HG02798 (cell line): ENCODE data around the gene NOTO.
A peak's percentile ranks its signal among the peaks of the same experiment; 100 is the strongest.
"Not testable (repeated sequence)": the region's sequence is repeated elsewhere in the genome, so short reads cannot be mapped to it uniquely, and the experiment has no call there.

Experiments used
- ATAC-seq: cut with Tn5 transposase; IDR thresholded peaks from one replicate; pipeline ENCODE4 v1.9.1; 2021; ENCODE audit warnings: mild to moderate bottlenecking; ENCODE audit not compliant: unreplicated experiment, poor library complexity

The NOTO gene, protein sequence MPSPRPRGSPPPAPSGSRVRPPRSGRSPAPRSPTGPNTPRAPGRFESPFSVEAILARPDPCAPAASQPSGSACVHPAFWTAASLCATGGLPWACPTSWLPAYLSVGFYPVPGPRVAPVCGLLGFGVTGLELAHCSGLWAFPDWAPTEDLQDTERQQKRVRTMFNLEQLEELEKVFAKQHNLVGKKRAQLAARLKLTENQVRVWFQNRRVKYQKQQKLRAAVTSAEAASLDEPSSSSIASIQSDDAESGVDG

DNA sequence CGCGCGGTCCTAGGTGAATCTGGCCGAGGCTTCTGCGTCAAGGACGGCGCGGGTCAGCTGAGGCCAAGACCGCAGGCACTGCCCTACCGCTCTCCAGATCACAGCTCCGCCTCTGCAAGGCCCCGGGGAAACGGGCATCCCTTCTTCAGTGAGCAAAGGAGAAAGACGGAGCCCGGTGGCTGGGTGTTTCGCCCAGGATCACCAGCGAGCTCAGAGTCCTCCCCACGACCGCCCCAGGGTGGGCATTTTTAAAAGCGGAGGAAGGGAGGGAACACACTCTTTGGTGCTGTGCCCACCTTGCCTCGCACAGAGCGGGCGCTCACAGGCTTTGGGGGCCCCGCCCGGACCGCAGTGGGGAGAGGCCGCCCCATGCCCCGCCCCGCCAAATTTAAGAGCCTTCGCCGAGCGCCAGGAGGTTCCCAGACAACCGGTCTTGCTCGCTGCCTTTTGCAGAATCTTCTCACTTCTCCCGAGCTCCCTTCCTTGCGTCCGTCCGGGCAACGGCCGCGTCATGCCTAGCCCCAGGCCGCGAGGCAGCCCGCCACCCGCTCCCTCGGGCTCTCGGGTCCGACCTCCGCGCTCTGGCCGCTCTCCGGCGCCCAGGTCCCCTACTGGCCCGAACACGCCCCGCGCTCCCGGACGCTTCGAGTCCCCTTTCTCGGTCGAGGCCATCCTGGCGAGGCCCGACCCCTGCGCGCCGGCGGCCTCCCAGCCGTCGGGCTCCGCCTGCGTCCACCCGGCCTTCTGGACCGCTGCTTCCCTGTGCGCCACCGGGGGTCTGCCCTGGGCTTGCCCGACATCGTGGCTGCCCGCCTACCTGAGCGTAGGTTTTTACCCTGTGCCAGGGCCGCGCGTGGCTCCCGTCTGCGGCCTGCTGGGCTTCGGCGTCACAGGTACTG, at the start of gene NOTO:
TSS of gene NOTO (plus strand) at position 419 of the 899 bp plus-strand sequence. CDS start at position 512, 93 bp downstream.
- no peak for ATAC-seq

DNA sequence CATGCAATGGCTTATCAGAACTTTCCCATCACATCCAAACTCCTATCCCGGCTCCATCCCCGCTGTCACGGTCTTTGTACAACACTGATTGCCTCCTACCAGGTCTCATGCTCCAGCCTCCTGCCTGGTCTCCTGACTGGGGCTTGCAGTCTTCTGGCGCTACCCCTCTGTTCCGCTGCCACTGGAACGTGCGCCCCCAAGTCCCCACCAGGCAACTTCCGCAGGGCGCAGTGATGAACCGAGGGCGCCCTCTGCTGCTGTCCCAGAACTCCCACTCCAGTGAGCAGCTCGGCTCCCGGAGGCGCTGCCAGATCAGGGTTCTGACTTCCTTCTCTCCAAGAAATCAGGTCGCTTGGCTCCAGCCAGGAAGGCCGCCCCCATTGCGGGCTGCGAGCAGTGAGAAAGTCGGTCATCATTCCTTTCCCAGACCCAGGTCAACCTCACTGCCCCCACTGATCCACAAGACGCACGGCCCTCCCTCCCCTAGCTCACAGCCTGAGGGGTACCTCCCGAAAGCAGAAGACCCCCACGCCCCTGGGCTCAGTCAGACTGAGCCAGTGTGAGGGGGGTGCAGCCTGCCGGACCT, 45.7 kb upstream of the NOTO start:
- ATAC-seq = no peak

DNA sequence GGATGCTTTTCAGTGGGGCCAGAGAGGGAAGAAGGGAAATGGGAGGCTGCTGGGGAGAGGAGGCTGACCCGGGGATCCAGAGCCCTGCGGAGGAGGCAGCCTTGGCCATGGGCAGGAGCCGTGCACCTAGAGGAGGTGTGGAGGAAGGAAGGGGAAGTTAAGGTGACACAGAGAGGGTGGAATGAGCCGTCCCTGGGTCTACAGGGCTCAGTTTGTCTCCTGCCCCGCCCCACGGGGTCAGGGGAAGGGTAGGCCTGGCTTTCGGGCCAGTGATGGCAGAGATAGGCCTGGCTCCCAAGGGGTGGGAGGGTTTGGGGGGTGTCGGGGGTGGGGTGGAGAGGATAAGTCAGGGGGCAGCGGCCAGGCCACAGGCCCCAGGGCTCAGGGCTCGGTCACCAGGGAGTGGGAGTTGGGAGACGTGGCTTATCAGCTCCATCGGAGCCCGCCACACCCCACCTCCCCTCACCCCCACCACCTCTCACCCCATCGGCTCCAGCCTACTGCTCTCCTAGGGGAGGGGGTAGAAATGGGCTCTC, 39.5 kb upstream of the NOTO start:
- ATAC-seq = no peak

DNA sequence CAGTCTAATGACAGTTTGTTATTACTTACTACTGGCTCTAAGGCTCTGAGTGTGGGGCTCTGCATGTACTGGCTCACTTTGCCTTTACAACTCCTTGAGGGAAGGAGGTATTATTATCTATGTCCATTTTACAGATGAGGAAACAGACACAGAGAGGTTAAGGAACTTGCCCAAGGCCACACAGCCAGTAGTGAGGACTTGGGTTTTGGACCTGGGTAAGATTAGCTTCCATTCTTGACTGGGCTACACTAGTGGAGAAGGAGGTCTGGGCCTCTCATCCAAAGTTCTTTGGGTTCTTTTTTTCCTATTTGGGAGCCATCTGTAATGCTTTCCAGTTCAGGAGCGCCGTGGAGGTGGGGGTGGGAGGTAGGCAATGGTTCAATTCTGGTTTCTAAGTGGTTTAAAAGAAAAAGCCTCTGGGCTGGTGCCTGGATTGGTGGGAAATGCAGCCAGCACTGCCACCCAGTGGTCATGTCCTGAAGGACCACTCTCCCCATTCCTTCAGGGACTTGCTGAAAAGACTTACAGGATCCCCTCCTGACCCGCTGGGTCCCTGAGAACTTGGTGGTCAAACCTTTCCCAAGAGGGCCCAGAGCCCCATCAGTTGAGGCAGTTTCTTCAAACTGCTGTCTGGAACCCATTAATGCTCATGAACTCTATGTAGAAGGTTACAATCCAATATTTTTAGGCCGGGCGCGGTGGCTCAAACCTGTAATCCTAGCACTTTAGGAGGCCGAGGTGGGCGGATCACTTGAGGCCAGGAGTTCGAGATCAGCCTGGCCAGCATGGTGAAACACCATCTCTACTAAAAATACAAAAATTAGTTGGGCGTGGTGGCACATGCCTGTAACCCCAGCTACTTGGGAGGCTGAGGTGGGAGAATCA, 38.6 kb upstream of the NOTO start:
- ATAC-seq = peak; percentile 91

DNA sequence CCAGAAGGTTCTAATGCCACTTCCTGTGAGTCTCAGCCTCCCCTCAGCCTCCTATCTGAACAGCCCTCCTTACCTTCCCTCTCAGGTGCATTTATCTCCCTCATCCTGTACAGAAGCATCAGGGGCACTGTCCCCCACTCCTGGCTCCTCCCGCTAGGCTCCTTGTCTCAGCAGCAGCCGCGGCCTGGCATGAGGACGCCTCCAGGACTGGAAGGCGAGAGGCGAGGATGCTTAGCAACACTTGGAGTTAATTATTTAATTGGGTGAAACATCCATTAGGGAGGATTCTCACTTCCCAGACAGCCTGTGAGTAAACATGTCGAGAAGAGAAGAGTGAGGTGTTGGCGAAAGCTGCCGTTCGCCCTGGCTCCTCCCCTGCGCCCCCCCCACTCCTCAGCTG, 36.4 kb upstream of the NOTO start:
- not testable (repeated sequence) for ATAC-seq

DNA sequence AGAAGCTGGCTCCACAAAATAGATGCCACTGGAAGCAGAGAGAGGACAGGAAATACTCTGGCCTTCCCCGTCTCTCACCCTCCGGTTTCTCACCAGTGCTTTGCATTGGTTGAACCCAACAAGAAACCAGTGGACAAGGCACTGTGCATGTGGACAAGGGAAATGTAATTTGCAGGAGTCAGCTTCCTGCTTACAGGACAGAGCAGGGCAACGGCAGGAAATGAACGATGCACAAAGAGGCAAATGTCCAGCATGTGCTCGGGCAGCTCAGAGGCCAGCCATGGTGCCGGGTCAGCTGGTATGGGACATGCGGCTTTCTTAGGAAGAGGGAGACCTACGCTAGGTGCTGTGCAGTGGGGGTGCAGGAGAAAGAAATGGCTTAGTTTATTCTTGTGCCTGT, 35.6 kb upstream of the NOTO start:
- not testable (repeated sequence) for ATAC-seq

DNA sequence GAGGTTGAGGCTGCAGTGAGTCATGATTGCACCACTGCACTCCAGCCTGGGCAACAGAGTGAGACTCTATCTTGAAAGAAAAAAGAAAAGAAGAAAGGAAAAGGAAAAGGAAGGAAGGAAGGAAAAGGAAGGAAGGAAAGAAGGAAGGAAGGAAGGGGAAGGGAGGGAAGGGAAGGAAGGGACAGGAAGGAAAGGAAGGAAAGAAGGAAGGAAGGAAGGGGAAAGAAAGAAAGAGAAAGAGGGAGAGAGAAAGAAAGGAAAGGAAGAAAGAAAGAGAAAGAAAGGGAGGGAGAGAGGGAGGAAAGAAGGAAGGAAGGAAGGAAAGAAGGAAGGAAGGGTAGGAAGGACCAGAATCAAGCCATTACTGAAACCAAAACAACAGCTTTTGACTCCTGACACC, 34.0 kb upstream of the NOTO start:
- not testable (repeated sequence) for ATAC-seq

DNA sequence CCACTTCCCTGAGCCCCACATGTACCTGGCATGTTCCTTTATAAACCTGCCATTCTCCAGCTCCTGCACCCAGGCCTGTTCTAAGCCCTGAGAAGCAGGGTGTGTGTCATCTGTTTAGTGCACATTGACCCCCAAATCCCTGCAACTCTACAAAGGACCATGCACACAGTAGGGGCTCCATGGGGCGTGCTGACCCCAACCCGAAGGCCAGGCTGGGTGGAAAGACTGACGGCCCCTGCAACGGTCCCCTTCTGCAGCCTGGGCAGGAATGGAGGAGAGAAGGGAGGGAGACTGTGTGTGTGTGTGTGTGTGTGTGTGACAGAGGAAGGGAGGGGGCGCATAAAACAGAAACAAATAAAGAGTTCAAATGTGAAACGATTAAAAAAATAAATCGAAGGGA, 32.0 kb upstream of the NOTO start:
- not testable (repeated sequence) for ATAC-seq

DNA sequence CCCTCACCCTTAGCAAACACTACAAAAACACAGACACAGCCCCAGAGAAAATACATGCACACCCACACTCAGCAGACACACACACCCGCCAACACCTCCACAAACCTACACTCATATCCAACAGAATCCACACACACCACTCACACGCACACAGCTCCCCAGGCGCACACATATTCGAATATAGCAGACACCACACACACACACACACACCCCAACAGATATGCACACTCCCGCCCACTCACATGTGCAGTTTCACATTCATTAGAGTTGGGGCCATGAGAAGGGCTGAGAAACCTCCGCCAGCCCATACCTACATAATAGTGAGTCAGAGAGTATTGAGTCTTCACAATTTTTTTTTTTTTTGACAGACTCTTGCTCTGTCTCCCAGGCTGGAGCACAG, 29.4 kb upstream of the NOTO start:
- ATAC-seq = no peak

DNA sequence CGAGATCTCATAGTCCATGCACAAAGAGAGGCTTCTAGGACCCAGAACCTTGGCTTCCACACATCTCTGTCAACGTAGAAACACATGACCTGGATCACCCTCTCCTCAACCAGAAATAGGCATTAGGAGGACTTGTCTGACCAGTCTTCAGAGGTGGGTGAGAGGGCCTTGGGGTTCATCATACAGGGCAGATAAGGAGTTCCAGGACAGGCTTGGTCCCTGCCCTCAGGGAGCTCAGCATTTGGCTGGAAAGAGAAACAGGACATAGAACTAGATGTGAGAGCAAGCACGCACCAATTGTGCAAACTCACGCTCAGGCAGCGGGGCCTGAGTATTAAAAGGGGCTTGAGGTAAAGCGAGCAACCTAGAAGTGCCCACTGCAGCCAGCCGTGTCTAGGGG, 28.6 kb upstream of the NOTO start:
- ATAC-seq = no peak

DNA sequence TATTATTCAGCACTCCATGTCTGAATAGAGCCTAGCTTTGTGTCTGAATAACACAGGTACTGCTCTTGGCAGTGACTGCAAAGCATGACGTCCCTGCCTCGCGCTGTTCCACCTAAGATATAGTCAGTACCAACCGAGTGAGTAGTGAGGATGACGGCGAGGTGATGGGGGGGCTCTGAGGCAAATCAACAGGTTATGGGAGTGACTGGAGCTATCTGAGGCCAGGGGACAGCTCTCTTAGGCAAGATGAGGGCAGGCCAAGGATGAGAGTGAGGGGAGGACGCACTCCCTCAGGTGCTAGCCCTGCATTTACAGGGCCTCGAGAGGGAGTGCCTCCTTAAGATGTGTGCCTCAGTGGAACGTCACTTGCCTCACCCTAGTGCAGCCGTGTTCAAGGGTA, 28.1 kb upstream of the NOTO start:
- no peak for ATAC-seq

DNA sequence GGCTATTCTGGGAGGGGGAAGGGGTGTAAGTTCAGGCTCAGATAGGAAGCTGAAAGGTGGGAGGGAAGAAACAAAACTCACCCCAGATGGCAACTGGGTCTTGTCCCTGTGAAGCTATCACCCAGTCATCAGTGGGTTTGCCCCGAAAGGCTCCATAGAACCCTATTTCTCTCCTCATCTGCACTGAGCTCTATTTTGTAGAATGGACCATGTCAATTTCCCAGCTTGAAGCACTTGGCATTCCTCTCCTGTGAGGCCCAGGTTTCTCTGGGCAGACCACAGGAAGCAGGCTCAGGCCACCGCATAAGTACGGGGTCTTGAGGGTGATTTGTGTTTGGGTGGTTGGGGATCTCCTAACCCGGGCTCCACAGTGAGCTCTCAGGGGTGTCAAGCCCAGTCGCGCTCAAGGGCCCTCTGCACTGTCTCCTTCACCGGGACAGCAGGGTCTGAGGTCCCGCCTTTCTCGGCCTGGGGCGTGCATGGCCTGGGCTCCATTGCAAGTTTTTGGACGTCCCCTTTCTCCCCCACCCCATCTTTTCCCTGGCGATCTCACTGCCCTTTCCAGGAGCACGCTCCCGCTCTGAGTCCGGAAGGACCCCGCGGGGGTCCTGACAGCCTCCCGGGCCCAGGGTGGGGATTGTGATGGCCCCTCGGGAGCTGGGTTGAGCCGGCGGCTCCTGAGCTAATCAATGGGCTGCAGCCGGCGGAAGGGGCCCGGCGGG, 27.3 kb upstream of the NOTO start:
- ATAC-seq = no peak

DNA sequence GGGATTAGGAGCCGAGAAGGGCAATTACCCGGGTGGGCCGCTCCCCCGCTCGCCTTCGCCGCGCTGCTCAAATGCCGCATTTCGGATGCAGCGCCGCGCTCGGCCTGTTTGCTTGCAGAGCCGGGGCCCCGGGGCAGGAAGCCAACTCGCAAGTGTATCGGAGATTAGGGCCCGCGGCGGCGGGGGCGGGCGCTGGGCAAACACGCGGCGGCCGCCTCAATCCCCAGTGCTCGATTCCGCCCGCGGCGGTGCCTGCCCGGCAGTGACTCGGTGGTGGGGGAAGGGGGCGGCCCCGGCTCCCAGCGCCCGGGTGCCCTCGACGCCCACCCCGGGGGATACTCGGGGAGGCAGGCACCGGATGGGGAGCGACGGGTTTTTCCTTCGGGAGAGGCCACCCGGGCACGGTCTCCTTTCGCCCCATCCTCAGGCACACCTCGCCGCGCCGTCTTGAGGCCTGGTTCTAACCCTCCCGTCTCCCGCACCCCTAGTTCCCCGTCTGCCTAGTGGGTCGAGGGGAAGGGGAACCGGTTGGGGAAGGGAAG, 26.6 kb upstream of the NOTO start:
- no peak for ATAC-seq

DNA sequence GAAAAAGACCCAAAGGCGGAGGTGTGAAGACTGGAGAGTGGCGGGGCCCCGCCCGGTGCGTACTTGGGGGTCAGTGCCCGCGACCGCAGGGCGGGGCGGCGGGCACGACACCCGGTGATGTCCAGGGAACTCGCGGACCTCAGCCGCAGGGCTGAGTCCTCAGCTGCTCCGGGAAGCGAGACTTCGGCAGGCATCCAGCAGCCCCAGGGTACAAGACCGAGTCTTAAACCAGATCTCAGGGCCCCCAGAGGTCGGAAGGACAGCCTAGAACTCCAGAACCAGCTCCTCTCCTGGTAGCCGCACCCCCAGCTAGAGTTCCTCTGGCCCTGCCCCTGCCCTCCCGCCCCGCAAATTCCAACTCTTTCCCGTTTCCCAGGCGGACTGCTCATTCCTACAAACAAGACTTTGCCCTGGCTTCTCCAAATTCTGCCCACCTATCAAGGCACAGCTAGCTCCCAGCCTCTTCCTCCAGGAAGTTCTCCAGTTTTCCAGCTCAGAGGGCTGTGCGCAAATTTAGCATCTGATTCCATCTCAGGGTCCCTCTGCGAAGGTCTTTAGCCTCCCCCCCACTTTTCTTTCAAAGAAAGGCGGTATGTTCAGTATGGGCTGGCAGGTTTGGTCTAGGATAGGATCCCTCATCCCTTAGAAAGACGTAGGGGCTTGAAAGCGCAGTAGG, 26.0 kb upstream of the NOTO start:
- no peak for ATAC-seq

DNA sequence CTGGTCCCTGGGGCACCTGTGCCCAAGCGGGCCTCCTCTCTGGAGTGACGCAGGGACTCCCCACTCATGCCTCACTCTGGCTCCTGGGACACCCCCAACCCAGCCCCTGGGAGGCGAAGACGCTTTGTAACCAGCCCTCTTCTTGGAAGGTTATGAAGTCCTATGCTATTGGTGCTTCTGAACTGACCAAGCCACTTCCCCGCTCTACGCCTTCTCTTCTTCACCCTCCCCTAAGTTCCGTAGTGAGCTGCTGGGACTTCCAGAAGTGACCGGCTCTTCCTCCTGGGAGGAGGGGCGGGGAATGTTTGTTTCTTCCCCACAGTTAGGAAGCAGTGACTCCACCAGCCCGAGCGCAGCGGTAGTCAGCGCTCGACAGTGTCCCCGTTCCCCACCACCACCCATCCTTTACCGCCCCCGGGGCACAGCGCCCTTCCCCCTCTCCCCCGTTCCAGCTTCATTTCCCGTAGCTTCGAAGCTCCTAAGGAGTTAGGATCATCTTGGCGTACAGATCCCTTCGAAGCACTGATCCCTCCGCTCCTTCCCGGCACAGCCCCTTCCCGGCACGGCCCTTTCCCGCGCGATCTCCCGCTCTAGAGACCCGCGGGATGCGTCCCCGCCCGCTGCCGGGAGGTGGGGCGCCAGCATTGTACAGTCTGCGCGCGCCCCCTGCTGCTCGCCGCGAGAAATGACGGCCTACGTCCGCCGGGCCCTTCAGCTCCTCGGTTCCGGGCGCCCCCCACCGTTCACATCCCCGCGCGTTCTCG, 25.3 kb upstream of the NOTO start:
- ATAC-seq = peak; percentile 91

DNA sequence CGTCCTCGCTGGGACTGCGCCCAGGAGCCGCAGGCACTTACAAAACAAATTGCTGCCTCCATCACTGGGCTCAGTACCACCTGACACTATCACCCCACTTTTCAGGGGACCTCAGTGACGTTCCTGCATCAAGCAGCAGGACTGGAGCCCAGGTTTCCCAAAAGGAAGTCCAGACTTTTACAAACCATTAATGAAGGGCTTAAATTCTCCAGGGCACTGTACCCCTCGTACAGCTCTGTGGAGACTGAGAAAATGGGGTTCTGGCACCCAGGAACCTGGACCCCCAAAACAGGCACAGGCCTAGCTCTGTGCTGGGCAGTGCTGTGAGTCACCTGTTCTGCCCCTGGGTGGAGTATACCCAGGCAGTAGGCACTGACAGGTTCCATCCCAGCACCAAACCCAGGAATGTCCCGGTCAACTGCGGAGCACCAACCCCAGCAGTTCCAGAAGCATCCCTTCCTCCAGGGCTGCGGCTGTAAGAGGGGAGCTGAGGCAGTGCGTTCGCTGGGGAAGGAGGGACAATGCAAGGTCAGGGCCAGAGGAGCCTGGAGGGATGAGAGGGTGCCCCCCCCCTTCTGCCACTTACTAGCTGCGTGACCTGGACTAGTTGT, 24.6 kb upstream of the NOTO start:
- no peak for ATAC-seq

DNA sequence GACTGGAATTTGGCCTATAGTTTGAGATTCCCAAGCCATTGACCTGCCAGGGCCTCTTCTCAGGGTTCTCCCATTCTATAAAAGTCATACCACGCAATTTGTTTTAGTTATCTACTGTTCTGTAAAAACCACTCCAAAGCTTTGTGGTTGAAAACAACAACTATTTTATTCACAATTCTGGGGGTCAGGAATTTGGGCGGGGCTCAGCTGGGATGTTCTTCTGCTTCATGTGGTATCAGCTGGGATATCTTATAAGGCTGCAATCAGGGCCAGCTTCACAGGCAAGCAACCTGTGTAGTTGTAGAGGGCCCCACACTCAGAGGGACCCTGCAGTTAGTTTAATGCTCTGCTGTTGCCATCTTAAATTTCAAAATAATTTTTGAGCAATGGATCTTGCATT, 16.4 kb upstream of the NOTO start:
- no peak for ATAC-seq

DNA sequence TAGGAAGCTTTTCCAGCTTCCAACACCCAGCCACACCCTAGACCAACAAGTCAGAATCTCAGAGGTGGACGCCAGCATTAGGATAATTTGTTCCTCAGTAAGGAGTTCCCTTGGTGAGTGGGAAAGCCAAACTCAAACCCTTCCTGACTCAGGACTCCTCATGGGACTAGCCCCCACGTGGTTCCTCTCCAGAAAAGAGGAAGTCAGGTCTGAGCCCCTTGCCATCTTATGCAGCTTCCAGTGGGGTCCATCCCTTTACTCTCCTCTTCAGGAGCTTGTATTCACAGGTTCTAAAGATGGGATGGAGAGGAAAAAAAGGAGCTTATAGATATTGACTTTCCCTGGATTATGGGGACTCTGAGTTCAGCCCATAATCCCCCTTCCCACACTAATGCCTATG, 14.8 kb upstream of the NOTO start:
- ATAC-seq = no peak
